ENCODE results near the gene FAM168A. TPM values are rescaled to one million over a fixed set of nuclear protein-coding genes. Genes with fewer than 3 reads are reported as not detected.

Gene FAM168A
- polyA plus RNA-seq, 1 donor (not counting 4 experiments of a cell fraction or from before 2014, with no cell fraction given): 11.8 TPM

DNA sequence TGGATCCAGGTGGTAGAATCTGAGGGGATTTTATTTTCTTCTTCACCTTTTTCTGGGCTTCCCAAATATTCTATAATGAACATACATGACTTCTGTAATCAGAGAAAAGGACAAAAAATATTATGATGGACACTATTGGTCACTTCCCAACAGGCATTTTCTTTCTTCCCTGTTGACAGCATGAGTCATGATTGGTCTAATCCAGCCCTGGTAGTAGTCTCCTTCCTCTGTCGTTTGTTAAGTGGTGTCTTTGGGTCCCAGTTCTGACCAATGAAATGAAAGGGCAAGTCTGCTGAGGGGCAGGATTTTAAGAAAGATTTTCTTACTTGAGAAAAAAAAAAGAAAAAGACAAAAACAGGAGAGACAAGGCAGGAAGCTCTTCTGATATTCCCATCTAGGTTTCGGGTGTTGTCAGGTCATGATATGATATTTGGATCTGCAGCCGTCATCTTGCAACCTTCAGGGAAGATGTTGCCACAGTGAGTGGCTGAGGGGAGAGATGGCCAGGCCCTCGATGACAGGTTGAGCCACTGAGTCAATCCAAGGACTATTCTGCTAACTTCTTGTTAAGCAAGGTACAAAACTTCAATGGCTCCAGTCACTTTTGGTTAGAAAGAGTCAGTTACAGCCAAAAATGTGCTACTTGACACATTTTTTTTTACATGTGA is 25.1 kb upstream of the FAM168A start:
- dilution Hi-C loops (cut with MboI; ENCODE audit: extremely low pct_ligation_motif_present, low sequenced_read_pairs): no loop called here
- Histone ChIP-seq H3K4me3 (ENCODE audit: control insufficient read depth in 2 of 3, extremely low read depth in 1 of 3, insufficient read depth in 2 of 3, low read depth in 1 of 3, low read length in 3 of 3) (no peak overlapping the region), H3K9ac (ENCODE audit: control insufficient read depth, extremely low read depth, insufficient read depth, low read length) (no peak overlapping the region), H4K20me1 (ENCODE audit: control insufficient read depth, extremely low read depth, insufficient read depth, low read length) (no peaks in the 10 kb centered on the region), H3K79me2 (ENCODE audit: control insufficient read depth, insufficient read depth, low read length) (no peaks in the 10 kb centered on the region), H2AFZ (ENCODE audit: control insufficient read depth, low read length) (no peak overlapping the region), H3K27me3 (ENCODE audit: control insufficient read depth, extremely low read depth, insufficient read depth, low read length) (peaks cover 13% of the 10 kb centered on the region), H3K36me3 (ENCODE audit: control insufficient read depth in 2 of 2, extremely low read depth in 1 of 2, insufficient read depth in 2 of 2, low read length in 2 of 2) (no peaks in the 10 kb centered on the region), H3K4me1 (ENCODE audit: control insufficient read depth, extremely low read depth, insufficient read depth, low read length) (no peaks in the 10 kb centered on the region), H3K9me1 (ENCODE audit: control insufficient read depth, extremely low read depth, insufficient read depth, low read length) (no peaks in the 10 kb centered on the region), H3K4me2 (ENCODE audit: control insufficient read depth, extremely low read depth, insufficient read depth, low read depth, low read length) (no peak overlapping the region), H3K27ac (ENCODE audit: control insufficient read depth, insufficient read depth, low read length) (no peak overlapping the region), H3K9me3 (ENCODE audit: control insufficient read depth, low read depth, low read length) (no peaks in the 10 kb centered on the region)
- TF ChIP-seq, protein P1, sequence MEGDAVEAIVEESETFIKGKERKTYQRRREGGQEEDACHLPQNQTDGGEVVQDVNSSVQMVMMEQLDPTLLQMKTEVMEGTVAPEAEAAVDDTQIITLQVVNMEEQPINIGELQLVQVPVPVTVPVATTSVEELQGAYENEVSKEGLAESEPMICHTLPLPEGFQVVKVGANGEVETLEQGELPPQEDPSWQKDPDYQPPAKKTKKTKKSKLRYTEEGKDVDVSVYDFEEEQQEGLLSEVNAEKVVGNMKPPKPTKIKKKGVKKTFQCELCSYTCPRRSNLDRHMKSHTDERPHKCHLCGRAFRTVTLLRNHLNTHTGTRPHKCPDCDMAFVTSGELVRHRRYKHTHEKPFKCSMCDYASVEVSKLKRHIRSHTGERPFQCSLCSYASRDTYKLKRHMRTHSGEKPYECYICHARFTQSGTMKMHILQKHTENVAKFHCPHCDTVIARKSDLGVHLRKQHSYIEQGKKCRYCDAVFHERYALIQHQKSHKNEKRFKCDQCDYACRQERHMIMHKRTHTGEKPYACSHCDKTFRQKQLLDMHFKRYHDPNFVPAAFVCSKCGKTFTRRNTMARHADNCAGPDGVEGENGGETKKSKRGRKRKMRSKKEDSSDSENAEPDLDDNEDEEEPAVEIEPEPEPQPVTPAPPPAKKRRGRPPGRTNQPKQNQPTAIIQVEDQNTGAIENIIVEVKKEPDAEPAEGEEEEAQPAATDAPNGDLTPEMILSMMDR (optimal IDR thresholded peaks at IDR 0.05 in 1 of 3, IDR thresholded peaks at IDR 0.05 in 1 of 3, conservative IDR thresholded peaks at IDR 0.05 in 1 of 3; ENCODE audit: extremely low read depth in 1 of 3, insufficient read depth in 2 of 3, low read length in 3 of 3): no peak
- TF ChIP-seq EZH2 (IDR thresholded peaks at IDR 0.05; ENCODE audit: low read length): no peak
- FAIRE-seq: no peak
- DNase-seq (ENCODE audit: low read depth, low spot score): no peak

DNA sequence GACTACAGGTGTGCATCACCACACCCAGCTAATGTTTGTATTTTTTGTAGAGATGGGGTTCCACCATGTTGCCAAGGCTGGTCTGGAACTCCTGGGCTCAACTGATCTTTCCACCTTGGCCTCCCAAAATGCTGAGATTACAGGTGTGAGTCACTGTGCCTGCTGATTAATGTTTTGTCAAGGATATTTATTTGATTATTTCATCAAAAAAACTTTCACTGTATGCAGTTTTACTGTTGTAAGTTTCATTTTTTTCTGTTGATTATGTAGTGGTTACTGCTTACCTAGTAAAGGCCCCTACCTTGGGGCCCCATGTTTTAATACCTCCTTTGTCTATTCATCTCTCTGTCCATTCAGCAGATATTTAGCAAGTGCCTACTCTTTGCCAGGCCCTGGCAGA is 16.7 kb upstream of the FAM168A start:
- Histone ChIP-seq H3K27me3 (ENCODE audit: control insufficient read depth, extremely low read depth, insufficient read depth, low read length) (no peaks in the 10 kb centered on the region), H3K36me3 (ENCODE audit: control insufficient read depth in 2 of 2, extremely low read depth in 1 of 2, insufficient read depth in 2 of 2, low read length in 2 of 2) (no peaks in the 10 kb centered on the region), H3K79me2 (ENCODE audit: control insufficient read depth, insufficient read depth, low read length) (no peaks in the 10 kb centered on the region), H3K9me1 (ENCODE audit: control insufficient read depth, extremely low read depth, insufficient read depth, low read length) (no peaks in the 10 kb centered on the region), H3K4me1 (ENCODE audit: control insufficient read depth, extremely low read depth, insufficient read depth, low read length) (no peaks in the 10 kb centered on the region), H3K4me2 (ENCODE audit: control insufficient read depth, extremely low read depth, insufficient read depth, low read depth, low read length) (no peak overlapping the region), H3K27ac (ENCODE audit: control insufficient read depth, insufficient read depth, low read length) (no peak overlapping the region), H2AFZ (ENCODE audit: control insufficient read depth, low read length) (no peak overlapping the region), H3K9me3 (ENCODE audit: control insufficient read depth, low read depth, low read length) (no peaks in the 10 kb centered on the region), H3K9ac (ENCODE audit: control insufficient read depth, extremely low read depth, insufficient read depth, low read length) (no peak overlapping the region), H4K20me1 (ENCODE audit: control insufficient read depth, extremely low read depth, insufficient read depth, low read length) (no peaks in the 10 kb centered on the region), H3K4me3 (ENCODE audit: control insufficient read depth in 2 of 3, extremely low read depth in 1 of 3, insufficient read depth in 2 of 3, low read depth in 1 of 3, low read length in 3 of 3) (no peak overlapping the region)
- TF ChIP-seq, protein P1 (optimal IDR thresholded peaks at IDR 0.05 in 1 of 3, IDR thresholded peaks at IDR 0.05 in 1 of 3, conservative IDR thresholded peaks at IDR 0.05 in 1 of 3; ENCODE audit: extremely low read depth in 1 of 3, insufficient read depth in 2 of 3, low read length in 3 of 3): no peak
- TF ChIP-seq EZH2 (IDR thresholded peaks at IDR 0.05; ENCODE audit: low read length): no peak
- FAIRE-seq (no peak), DNase-seq (ENCODE audit: low read depth, low spot score) (no peak)
- dilution Hi-C loops (cut with MboI; ENCODE audit: extremely low pct_ligation_motif_present, low sequenced_read_pairs): no loop called here

All from keratinocyte (primary cell).